AG10803 (cell line): ENCODE data around the gene RUNX1.

Source experiments
- DNase-seq: peaks from one replicate; pipeline ENCODE4 v3.0.0; 2010; ENCODE audit warnings: low read depth
- H3K4me3 ChIP-seq: 2 replicates; pipeline ENCODE4 v1.5.1; 2011; ENCODE audit warnings: mild to moderate bottlenecking, low read length, control low read depth
- TF ChIP-seq, protein P1 (sequence below): conservative IDR thresholded peaks from 2 replicates; pipeline ENCODE4 v1.5.1; 2011; ENCODE audit warnings: mild to moderate bottlenecking, low read length, control low read depth, inconsistent platforms

RUNX1 gene

DNA sequence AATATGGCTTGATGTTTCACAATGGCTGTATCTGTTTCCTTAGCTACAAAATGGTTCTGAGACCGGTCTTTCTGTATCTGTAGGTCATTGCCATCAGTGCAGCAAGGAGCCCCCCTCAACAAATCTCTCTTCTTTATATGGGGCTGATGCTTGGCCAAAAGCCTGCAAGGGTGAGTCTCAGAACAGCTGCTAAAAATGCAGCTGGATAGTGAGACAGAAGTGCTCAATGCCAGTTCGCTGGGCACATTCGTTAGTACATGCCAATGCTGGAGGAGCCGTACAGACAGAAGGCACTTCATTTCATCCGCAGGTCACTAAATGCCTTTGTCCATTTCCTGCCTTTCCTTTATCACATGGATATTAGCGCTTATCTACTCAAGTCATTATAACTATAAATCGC, 67.3 kb downstream of the RUNX1 start:
- H3K4me3 ChIP-seq: no peak overlapping the region
- TF ChIP-seq, protein P1, sequence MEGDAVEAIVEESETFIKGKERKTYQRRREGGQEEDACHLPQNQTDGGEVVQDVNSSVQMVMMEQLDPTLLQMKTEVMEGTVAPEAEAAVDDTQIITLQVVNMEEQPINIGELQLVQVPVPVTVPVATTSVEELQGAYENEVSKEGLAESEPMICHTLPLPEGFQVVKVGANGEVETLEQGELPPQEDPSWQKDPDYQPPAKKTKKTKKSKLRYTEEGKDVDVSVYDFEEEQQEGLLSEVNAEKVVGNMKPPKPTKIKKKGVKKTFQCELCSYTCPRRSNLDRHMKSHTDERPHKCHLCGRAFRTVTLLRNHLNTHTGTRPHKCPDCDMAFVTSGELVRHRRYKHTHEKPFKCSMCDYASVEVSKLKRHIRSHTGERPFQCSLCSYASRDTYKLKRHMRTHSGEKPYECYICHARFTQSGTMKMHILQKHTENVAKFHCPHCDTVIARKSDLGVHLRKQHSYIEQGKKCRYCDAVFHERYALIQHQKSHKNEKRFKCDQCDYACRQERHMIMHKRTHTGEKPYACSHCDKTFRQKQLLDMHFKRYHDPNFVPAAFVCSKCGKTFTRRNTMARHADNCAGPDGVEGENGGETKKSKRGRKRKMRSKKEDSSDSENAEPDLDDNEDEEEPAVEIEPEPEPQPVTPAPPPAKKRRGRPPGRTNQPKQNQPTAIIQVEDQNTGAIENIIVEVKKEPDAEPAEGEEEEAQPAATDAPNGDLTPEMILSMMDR: no peak
- DNase-seq: no peak

DNA sequence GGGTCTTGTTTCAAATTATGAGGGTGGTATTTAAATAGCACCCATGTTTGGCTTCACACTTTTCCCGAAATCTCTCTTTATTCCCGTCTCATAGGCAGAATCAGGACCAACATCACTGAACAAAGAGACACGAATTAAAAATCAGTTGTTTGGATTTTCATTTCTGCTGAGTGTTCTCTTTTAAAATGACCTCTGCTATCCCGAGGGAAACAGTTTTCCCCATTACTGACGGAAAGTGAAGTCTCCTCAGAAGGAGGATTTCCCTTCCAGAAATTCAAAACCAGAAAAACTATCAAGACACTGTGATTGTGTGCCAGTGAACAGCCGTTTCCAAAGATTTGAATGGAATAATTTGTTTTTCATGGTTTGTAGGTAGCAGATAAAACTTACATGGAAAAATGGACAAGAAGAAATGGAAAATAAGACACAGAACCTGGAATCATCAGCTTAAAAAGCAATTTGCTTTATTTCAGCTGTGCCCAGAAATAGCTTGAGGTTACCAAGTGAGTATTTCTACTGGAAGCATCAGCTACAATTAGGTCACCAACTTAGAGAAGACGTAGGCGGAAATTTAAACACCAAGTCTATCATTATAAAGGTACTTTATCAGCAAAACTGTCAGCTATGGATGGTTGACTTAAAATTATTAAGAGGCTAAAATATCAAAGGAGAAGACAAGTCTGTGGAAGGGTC, 68.5 kb downstream of the RUNX1 start:
- no peak for DNase-seq
- no peak overlapping the region for H3K4me3 ChIP-seq
- TF ChIP-seq, protein P1: no peak

- no peak for DNase-seq
- no peak overlapping the region for H3K4me3 ChIP-seq
- TF ChIP-seq, protein P1: no peak
Observed at GRCh38 chr21:34979383-34979782, 69.7 kb downstream of the RUNX1 start.

DNA sequence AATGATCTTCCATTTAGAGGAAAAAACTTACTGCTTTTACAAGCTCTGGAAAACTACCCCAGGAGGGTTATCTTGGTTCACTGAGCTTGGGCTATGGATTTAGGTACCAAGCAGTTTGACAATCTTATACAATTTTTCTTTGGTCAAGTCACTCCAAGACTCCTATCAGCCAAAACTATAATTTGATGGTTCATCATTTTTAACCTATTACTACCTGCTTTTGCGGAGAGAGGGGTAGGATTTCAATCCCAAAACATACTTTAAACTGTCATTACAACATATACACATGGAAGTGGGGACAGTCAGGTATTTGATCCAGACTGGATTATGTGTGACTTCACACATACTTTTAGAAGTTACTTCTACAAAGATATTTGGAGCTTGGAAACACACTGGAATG, 71.8 kb downstream of the RUNX1 start:
- TF ChIP-seq, protein P1: no peak
- DNase-seq: no peak

DNA sequence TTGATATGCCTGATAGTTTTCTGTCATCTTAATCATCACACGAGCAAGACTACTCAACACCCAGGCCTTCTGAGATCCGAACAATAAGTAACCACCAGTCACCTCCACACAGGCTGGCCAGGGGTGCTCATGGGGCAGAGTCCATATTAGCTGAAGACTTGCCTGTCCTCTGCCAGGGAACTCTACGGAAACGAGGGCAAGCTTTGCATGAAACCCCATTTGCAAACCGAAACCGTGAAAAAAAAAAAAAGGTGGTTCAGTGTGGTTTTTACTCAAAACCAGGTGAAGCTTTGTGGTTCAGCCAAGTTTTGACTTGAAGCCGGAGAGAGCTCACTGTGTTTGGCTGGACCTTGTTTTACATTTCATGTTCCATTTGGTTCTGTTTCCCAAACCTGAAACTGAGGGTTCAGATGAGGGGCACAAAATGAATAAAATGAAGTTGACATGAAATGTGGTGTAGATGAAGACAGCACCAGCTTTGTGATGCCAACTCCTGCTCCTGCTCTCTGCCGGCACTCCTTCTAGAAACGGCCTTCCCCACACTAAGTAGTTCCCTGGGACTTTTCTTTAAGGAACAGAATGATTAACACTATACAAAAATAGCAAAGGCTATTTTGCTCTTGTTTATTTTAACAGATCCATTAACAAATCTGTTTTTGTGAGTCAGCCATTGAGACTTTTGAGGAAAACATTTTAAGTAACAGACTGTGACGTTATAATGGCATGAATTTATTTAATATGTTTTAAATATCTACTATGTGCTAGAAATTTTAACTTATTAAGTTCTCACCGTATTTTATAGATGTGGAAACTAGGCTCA, 74.7 kb downstream of the RUNX1 start:
- H3K4me3 ChIP-seq: no peak overlapping the region
- TF ChIP-seq, protein P1: no peak
- no peak for DNase-seq

More for the DNA sequence above, 71.8 kb downstream of the RUNX1 start:
- H3K4me3 ChIP-seq: no peak overlapping the region

DNA sequence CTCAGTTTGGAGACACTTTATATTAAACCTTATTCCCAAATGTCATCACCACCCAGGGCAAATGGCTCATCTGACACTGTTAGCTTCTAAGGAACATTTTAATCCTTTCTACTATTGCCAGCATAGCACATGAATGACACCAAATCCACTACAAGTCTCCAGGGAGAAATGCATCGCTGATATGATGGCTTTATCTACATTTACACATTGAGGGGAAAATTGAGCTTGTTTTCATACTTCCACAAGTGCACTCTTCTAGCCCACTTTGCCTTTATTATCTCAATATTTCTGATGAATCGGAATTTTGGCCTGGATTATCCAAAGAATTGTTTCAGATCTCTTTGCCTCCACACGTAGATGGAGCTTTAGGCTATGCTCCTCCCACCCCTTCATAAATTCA, 75.4 kb downstream of the RUNX1 start:
- no peak for DNase-seq
- no peak overlapping the region for H3K4me3 ChIP-seq
- TF ChIP-seq, protein P1: no peak

GRCh38 chr21:34971656-34972055, 77.4 kb downstream of the RUNX1 start:
- peak; percentile 71 for DNase-seq
- H3K4me3 ChIP-seq: no peak overlapping the region
- TF ChIP-seq, protein P1: no peak
